HCT116 (cell line): ENCODE measurements around the gene CALR3.

Experiments used
- CEBPB ChIP-seq: IDR thresholded peaks from 2 replicates; pipeline ENCODE4 v1.6.1; 2012; ENCODE audit warnings: low read depth
- EZH2 ChIP-seq: fragments of 200-600 bp; sonication (generic); IDR thresholded peaks from 2 replicates; pipeline ENCODE4 v1.6.1; 2017; ENCODE audit warnings: antibody characterized with exemption, mixed run types
- EZH2phosphoT487 ChIP-seq: fragments of 200-600 bp; IDR thresholded peaks from 2 replicates; pipeline ENCODE4 v1.6.1; 2018; ENCODE audit warnings: antibody characterized with exemption, borderline replicate concordance
- POLR2A ChIP-seq: IDR thresholded peaks from 2 replicates; pipeline ENCODE4 v1.7.0; 2011; ENCODE audit warnings: borderline replicate concordance; ENCODE audit not compliant: insufficient read depth, insufficient read length; ENCODE audit errors: extremely low read depth
- POLR2AphosphoS5 ChIP-seq: IDR thresholded peaks from 2 replicates; pipeline ENCODE4 v1.6.1; 2011; ENCODE audit warnings: mild to moderate bottlenecking, low read depth, low read length, moderate library complexity
- RAD21 ChIP-seq: IDR thresholded peaks from 2 replicates; pipeline ENCODE4 v1.6.1; 2012; ENCODE audit warnings: low read depth, mild to moderate bottlenecking
- SP1 ChIP-seq: IDR thresholded peaks from 2 replicates; pipeline ENCODE4 v1.6.1; 2012; ENCODE audit warnings: low read depth
- SRF ChIP-seq: IDR thresholded peaks from 2 replicates; pipeline ENCODE4 v1.6.1; 2012; ENCODE audit warnings: low read depth
- TCF7L2 ChIP-seq: IDR thresholded peaks from 2 replicates; pipeline ENCODE4 v1.7.0; 2011; ENCODE audit warnings: borderline replicate concordance, inconsistent platforms; ENCODE audit not compliant: insufficient read depth, insufficient read length; ENCODE audit errors: extremely low read depth
- YY1 ChIP-seq: IDR thresholded peaks from 2 replicates; pipeline ENCODE4 v1.6.1; 2011; ENCODE audit warnings: low read length, low read depth, moderate library complexity, mild to moderate bottlenecking; ENCODE audit not compliant: insufficient replicate concordance; ENCODE audit errors: extremely low read depth
- ZBTB33 ChIP-seq: IDR thresholded peaks from 2 replicates; pipeline ENCODE4 v1.6.1; 2011; ENCODE audit warnings: mild to moderate bottlenecking, low read length, moderate library complexity; ENCODE audit not compliant: insufficient replicate concordance; ENCODE audit errors: extremely low read depth
- ZNF274 ChIP-seq: fragments of 200-500 bp; sonication (Bioruptor generic); IDR thresholded peaks from 2 replicates; pipeline ENCODE4 v1.6.1; 2014; ENCODE audit warnings: mild to moderate bottlenecking, low read depth, low read length, inconsistent platforms
- TF ChIP-seq, protein P1 (sequence below), 3 experiments: fragments of 200-600 bp in 1 of 3; sonication (generic) in 1 of 3; IDR thresholded peaks in 2 of 3; conservative IDR thresholded peaks in 1 of 3; 2 replicates each; pipeline ENCODE4 v1.5.1; 2012 to 2017; ENCODE audit warnings: low read depth in 2 of 3, low read length in 2 of 3, antibody characterized with exemption in 1 of 3, borderline replicate concordance in 1 of 3, control low read depth in 1 of 3, mild to moderate bottlenecking in 1 of 3, mixed read lengths in 1 of 3, mixed run types in 1 of 3, moderate library complexity in 1 of 3; ENCODE audit not compliant: insufficient read depth in 1 of 3
- TF ChIP-seq, protein P2 (sequence below): IDR thresholded peaks from 2 replicates; pipeline ENCODE4 v1.6.1; 2012

DNA sequence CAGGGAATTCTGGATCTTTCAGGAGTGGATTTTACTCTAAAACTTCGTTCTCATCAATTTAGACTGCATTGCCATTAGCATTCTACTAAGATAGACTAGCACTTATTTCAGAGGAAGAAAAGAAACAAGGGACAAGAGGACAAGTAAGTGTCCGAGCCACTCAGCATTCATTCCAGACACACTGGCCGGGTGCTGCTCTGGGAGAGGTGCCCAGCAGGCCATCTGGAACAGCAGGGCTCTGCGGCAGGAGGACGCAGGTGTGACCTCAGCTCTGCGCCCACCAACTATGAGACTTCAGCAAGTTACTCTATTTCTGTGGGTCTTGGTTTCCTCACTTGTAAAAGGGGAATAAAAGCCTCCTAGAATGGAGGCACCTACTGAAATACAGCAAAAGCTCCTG, 28.4 kb downstream of the CALR3 start:
- TF ChIP-seq EZH2: no peak
- TF ChIP-seq, protein P1, sequence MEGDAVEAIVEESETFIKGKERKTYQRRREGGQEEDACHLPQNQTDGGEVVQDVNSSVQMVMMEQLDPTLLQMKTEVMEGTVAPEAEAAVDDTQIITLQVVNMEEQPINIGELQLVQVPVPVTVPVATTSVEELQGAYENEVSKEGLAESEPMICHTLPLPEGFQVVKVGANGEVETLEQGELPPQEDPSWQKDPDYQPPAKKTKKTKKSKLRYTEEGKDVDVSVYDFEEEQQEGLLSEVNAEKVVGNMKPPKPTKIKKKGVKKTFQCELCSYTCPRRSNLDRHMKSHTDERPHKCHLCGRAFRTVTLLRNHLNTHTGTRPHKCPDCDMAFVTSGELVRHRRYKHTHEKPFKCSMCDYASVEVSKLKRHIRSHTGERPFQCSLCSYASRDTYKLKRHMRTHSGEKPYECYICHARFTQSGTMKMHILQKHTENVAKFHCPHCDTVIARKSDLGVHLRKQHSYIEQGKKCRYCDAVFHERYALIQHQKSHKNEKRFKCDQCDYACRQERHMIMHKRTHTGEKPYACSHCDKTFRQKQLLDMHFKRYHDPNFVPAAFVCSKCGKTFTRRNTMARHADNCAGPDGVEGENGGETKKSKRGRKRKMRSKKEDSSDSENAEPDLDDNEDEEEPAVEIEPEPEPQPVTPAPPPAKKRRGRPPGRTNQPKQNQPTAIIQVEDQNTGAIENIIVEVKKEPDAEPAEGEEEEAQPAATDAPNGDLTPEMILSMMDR (IDR thresholded peaks at IDR 0.05 in 2 of 3, conservative IDR thresholded peaks at IDR 0.05 in 1 of 3; ENCODE audit: borderline replicate concordance in 1 of 3, insufficient read depth in 1 of 3, low read depth in 2 of 3, low read length in 2 of 3): no peak
- TF ChIP-seq YY1: no peak
- no peak for TF ChIP-seq SP1
- TF ChIP-seq ZNF274: no peak
- TF ChIP-seq EZH2phosphoT487: no peak
- TF ChIP-seq POLR2A: no peak
- TF ChIP-seq SRF: no peak
- TF ChIP-seq RAD21: no peak
- no peak for TF ChIP-seq POLR2AphosphoS5
- TF ChIP-seq TCF7L2: no peak
- no peak for TF ChIP-seq CEBPB
- TF ChIP-seq, protein P2, sequence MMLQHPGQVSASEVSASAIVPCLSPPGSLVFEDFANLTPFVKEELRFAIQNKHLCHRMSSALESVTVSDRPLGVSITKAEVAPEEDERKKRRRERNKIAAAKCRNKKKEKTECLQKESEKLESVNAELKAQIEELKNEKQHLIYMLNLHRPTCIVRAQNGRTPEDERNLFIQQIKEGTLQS: no peak
- no peak for TF ChIP-seq ZBTB33
